Peyer's patch (tissue), 4 donors: ENCODE results near the gene SAMM50. TPM values are rescaled to one million over a fixed set of nuclear protein-coding genes. Genes with fewer than 3 reads are reported as not detected.

Source experiments
- DNase-seq, 3 donors: peaks; one replicate each; pipeline ENCODE4 v3.0.0-alpha.2; 2017 to 2019
- H3K27ac ChIP-seq, 4 donors: fragments of 200-600 bp; sonication (generic); one replicate each; pipeline ENCODE4 v1.5.1; 2016 to 2019
- H3K27me3 ChIP-seq, 2 donors: fragments of 200-600 bp; sonication (generic); one replicate each; pipeline ENCODE4 v1.5.1; 2019
- H3K36me3 ChIP-seq, 3 donors: fragments of 200-600 bp; sonication (generic); one replicate each; pipeline ENCODE4 v1.5.1; 2016 to 2019
- H3K4me1 ChIP-seq, 4 donors: fragments of 200-600 bp; sonication (generic); one replicate each; pipeline ENCODE4 v1.5.1; 2016 to 2019
- H3K4me3 ChIP-seq, 4 donors: fragments of 200-600 bp; sonication (generic); 1 replicate in 3 of 4; 2 replicates in 1 of 4; pipeline ENCODE4 v1.5.1; 2016 to 2019; ENCODE audit warnings: mild to moderate bottlenecking in 1 of 4
- H3K9me3 ChIP-seq, 4 donors: fragments of 200-600 bp; sonication (generic); one replicate each; pipeline ENCODE4 v1.5.1; 2016 to 2019; ENCODE audit warnings: mild to moderate bottlenecking in 1 of 4
- CTCF ChIP-seq, 6 experiments: fragments of 450-650 bp in 4 of 6; fragments of 200-600 bp in 2 of 6; sonication (generic) in 1 of 6; IDR thresholded peaks; one replicate each; pipeline ENCODE4 v1.5.1; 2017 to 2019; ENCODE audit warnings: antibody characterized with exemption in 6 of 6, mild to moderate bottlenecking in 3 of 6, moderate library complexity in 1 of 6
- POLR2A ChIP-seq, 2 donors: fragments of 450-650 bp; IDR thresholded peaks; one replicate each; pipeline ENCODE4 v1.5.1; 2017; ENCODE audit warnings: antibody characterized with exemption in 2 of 2, mild to moderate bottlenecking in 2 of 2, moderate library complexity in 2 of 2
- total RNA-seq, 4 donors: library from RNA; depleted of rRNA; stranded (reverse); fragments of >200 nt; gene quantifications; one replicate each; pipeline ENCODE4 v1.1.0, GENCODE V29; 2016

The SAMM50 gene
- total RNA-seq, 4 donors from 2014 or later, result 26.4 to 39.8 (median 34.1) TPM

GRCh38 chr22:43980996-43981395 is 25.8 kb downstream of the SAMM50 start:
- Histone ChIP-seq H3K4me3 (no peak overlapping the region), H3K36me3 (peaks cover 0 to 94% (median 0%) of the 10 kb centered on the region in 3 donors), H3K27ac (no peak overlapping the region), H3K4me1 (no peaks in the 10 kb centered on the region), H3K27me3 (no peaks in the 10 kb centered on the region), H3K9me3 (no peaks in the 10 kb centered on the region)
- no peak for TF ChIP-seq CTCF (IDR thresholded peaks at IDR 0.05)
- TF ChIP-seq POLR2A (IDR thresholded peaks at IDR 0.05), result no peak
- no peak for DNase-seq

GRCh38 chr22:43983808-43984207 is 28.6 kb downstream of the SAMM50 start:
- Histone ChIP-seq H3K27me3 (no peaks in the 10 kb centered on the region), H3K27ac (no peak overlapping the region), H3K36me3 (peaks cover 0 to 94% (median 0%) of the 10 kb centered on the region in 3 donors), H3K9me3 (no peaks in the 10 kb centered on the region), H3K4me3 (no peak overlapping the region), H3K4me1 (no peaks in the 10 kb centered on the region)
- no peak for DNase-seq
- TF ChIP-seq CTCF (IDR thresholded peaks at IDR 0.05) (no peak), POLR2A (IDR thresholded peaks at IDR 0.05) (no peak)

GRCh38 chr22:43985532-43985931 is 30.3 kb downstream of the SAMM50 start:
- no peak for TF ChIP-seq CTCF (IDR thresholded peaks at IDR 0.05)
- TF ChIP-seq POLR2A (IDR thresholded peaks at IDR 0.05), result no peak

GRCh38 chr22:43988116-43988820 is 33.0 kb downstream of the SAMM50 start:
- TF ChIP-seq POLR2A (IDR thresholded peaks at IDR 0.05) (no peak), CTCF (IDR thresholded peaks at IDR 0.05) (no peak)

More at GRCh38 chr22:43985532-43985931, 30.3 kb downstream of the SAMM50 start:
- peaks cover 0 to 95% (median 0%) of the 10 kb centered on the region in 3 donors for H3K36me3 ChIP-seq
- no peaks in the 10 kb centered on the region for H3K27me3 ChIP-seq
- no peak overlapping the region for H3K4me3 ChIP-seq
- DNase-seq, result no peak
- no peaks in the 10 kb centered on the region for H3K9me3 ChIP-seq
- no peaks in the 10 kb centered on the region for H3K4me1 ChIP-seq
- H3K27ac ChIP-seq, result no peak overlapping the region

GRCh38 chr22:43988960-43989359 is 33.7 kb downstream of the SAMM50 start:
- H3K9me3 ChIP-seq, result no peaks in the 10 kb centered on the region
- no peaks in the 10 kb centered on the region for H3K27me3 ChIP-seq
- H3K36me3 ChIP-seq, result peaks cover 0 to 87% (median 0%) of the 10 kb centered on the region in 3 donors
- H3K4me3 ChIP-seq, result no peak overlapping the region
- no peak overlapping the region for H3K27ac ChIP-seq
- no peak for TF ChIP-seq POLR2A (IDR thresholded peaks at IDR 0.05)
- TF ChIP-seq CTCF (IDR thresholded peaks at IDR 0.05), result no peak
- H3K4me1 ChIP-seq, result no peaks in the 10 kb centered on the region
- no peak for DNase-seq

More at GRCh38 chr22:43988116-43988820, 33.0 kb downstream of the SAMM50 start:
- no peaks in the 10 kb centered on the region for H3K27me3 ChIP-seq
- no peak overlapping the region for H3K4me3 ChIP-seq
- no peaks in the 10 kb centered on the region for H3K4me1 ChIP-seq
- no peaks in the 10 kb centered on the region for H3K9me3 ChIP-seq
- no peak for DNase-seq
- H3K27ac ChIP-seq, result no peak overlapping the region
- H3K36me3 ChIP-seq, result peaks cover 0 to 94% (median 0%) of the 10 kb centered on the region in 3 donors
